GM18498 (cell line): ENCODE results near the gene ZFP36.

Experiments used
- ATAC-seq: cut with Tn5 transposase; IDR thresholded peaks from one replicate; pipeline ENCODE4 v1.9.1; 2021; ENCODE audit warnings: mild to moderate bottlenecking, moderate library complexity; ENCODE audit not compliant: unreplicated experiment

Gene ZFP36

GRCh38 chr19:39405958-39406655 is 540 bp upstream of the ZFP36 start:
- ATAC-seq = no peak

- ATAC-seq = no peak
These were observed 688 bp downstream of the ZFP36 start for GRCh38 chr19:39407410-39407659.

- ATAC-seq = no peak
These were observed 1.2 kb downstream of the ZFP36 start for GRCh38 chr19:39407660-39408391.

GRCh38 chr19:39408392-39409207 is 2.0 kb downstream of the ZFP36 start:
- ATAC-seq = no peak

- ATAC-seq = peak; percentile 3
These were observed 2.8 kb downstream of the ZFP36 start for GRCh38 chr19:39409208-39410016.

GRCh38 chr19:39410017-39410830 is 3.6 kb downstream of the ZFP36 start:
- ATAC-seq = peak; percentile 20

GRCh38 chr19:39410831-39411080 is 4.1 kb downstream of the ZFP36 start:
- no peak for ATAC-seq

- no peak for ATAC-seq
These were observed 4.6 kb downstream of the ZFP36 start for GRCh38 chr19:39411081-39411831.

- peak; percentile 27 for ATAC-seq
These were observed 5.1 kb downstream of the ZFP36 start for GRCh38 chr19:39411832-39412099.

GRCh38 chr19:39412100-39412866 is 5.6 kb downstream of the ZFP36 start, which contains the start of gene PLEKHG2:
TSS of gene PLEKHG2 (plus strand) at chr19:39412669. CDS start at chr19:39414087, 1,418 bp downstream.
- ATAC-seq = peak; percentile 59

GRCh38 chr19:39412867-39413271 is 6.2 kb downstream of the ZFP36 start:
- ATAC-seq = no peak

- no peak for ATAC-seq
These were observed 6.7 kb downstream of the ZFP36 start for GRCh38 chr19:39413272-39413910.

GRCh38 chr19:39413911-39414608 is 7.4 kb downstream of the ZFP36 start:
- ATAC-seq = no peak

GRCh38 chr19:39415111-39416046 is 8.7 kb downstream of the ZFP36 start:
- no peak for ATAC-seq

GRCh38 chr19:39416152-39417120 is 9.8 kb downstream of the ZFP36 start:
- no peak for ATAC-seq
